GM19035 (cell line): ENCODE measurements around the gene FAM83D.

Experiments
- ATAC-seq: cut with Tn5 transposase; IDR thresholded peaks from one replicate; pipeline ENCODE4 v1.9.1; 2021; ENCODE audit not compliant: unreplicated experiment

Gene FAM83D

DNA sequence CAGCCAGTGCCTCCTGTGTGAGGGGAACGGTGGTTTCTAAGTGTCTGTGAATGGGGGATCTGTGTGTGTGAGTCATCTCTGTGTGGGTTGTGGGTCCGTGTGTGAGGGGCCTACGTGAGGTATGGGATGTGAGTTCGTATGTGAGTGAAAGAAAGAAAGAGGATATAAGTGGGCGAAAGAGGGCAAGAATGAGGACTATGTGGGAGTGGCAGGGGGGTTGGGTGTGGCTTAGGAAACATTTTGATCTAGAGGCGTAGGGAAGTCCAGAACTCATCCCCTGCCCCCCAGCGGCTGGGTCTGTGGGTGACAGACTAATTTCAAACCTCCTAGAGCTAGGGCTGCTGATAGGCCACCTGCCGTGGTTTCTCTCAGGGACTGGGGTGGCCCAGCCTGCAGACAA lies 71.4 kb downstream of the FAM83D start:
- peak; percentile 88 for ATAC-seq

DNA sequence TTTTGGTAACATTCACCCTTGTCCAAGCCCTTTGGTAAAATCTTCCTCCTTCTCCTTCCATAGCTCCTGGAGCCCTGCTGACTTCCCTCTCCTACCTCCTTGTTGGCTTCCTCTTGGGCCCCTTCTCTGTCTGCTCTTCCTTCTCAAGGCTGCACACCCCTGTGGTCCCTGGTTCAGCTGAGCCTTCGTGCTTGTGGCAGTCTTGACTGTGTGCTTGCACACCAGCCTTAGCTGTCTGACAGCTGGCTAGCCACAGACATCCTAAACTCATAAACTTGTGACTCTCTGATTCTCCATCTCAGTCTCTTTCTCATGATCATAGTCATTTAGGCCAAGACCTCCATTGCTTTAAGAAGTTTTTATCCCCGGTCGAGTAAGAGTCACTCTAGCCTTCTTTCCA lies 73.0 kb downstream of the FAM83D start:
- no peak for ATAC-seq

GRCh38 chr20:38999965-39000910 lies 74.0 kb downstream of the FAM83D start:
- no peak for ATAC-seq
